Limb (tissue), 2 donors: ENCODE measurements around the gene TENT4A.

ENCODE experiments used
- DNase-seq, 2 donors: peaks; one replicate each; pipeline ENCODE4 v3.0.0-alpha.2; 2016; ENCODE audit errors: extremely low spot score in 2 of 2

The TENT4A gene

DNA sequence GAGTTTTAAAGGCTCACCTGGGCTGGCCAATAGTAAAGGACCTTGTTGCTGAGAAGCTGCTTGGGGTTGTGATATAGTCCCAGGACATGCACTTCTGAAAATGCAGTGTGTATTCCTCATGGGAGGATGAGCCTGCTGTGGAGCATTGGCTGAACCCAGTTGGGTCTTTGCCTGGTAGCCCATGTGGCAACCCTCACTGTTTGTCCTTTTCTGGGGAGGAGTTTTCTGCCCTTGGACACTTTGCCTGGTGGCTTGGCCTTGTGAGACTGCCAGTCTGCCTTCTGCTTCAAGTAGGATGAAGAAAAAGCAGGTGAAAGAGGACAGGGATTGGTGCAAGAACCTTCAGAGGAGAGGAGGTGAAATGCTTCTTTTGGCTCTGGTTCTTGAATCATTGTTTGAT is 4.0 kb downstream of the TENT4A start:
- no peak for DNase-seq

DNA sequence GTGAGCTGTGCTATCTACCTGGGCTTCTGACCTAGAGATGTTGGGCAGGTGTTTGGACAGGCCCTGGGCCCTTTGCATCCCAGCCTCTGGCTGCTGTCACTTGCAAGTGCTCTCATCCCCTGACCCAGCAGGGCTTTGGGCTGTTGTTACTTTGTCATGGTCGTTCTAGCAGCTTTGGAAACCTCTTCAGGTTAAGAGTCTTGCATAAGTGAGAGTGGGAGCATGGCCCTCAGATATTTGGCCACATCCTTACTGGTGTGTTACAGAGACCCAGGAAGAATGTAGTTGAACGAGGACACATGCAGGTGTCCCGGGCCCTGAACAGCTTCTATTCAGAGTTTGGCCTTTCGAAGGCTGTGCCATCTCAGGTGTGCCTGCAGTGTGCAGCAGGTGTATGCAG is 4.5 kb downstream of the TENT4A start:
- no peak for DNase-seq

DNA sequence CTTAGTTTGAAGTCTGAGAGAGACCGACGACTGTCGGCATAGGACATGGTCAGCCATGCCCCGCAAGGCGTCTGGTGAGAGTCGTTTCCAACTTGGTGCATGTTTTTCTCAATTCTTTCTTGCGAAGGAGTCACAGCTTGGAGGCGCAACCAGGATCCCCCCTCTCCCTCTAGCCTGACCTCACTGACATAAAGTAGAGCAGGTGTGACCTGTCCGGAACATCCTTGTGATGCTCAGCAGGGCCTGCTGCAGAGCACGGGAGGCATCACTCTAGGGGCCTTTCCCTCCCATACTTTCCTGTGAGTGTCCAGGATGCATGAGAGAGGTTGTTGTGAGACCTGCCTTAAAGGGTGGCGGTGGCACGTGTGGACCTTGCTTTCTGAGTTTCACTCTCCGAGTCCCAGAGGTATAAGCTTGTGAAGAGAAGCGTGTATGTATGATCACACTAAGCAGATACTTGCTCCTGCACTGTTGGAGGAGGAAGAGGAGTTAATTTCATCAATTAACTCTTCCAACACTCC is 5.0 kb downstream of the TENT4A start:
- no peak for DNase-seq

DNA sequence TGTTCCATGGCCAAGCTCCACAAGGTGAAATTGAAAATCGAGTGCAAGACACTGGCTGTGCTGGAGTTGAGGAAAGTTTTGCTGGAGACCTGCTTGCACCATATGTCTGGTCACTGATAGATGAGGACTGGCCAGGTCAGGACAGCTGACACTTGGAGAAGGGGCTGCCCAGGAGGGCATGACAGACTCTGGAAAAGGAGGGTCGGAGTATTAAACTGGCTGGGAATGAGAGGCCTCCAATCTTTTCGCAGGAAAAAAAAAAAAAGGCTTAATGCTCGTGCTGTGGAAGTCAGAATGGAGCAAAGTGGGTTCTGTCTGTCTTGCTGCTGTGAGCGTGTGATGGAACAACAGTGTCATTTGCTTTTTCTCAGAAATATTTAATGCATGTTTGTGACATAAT is 5.5 kb downstream of the TENT4A start:
- no peak for DNase-seq

DNA sequence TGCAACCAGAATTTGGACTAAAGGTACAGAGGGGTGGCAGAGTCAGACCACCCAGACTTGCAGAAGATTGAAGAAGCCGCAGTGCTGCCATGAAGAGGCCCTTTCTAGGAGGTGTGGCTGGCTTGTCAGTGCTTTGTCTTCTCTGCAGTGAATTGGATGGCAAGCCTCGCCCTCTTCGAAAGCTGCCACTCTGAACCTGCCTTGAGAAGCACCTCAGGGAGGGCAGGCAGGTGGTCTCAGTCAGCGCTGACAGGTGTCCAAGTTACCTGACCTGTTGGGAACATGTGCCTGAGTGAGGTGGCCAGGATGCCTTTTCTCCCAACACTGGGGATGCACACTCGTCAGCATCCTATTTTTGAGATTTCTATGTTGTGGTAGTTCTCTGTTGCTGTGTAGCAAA is 6.2 kb downstream of the TENT4A start:
- DNase-seq, result no peak

DNA sequence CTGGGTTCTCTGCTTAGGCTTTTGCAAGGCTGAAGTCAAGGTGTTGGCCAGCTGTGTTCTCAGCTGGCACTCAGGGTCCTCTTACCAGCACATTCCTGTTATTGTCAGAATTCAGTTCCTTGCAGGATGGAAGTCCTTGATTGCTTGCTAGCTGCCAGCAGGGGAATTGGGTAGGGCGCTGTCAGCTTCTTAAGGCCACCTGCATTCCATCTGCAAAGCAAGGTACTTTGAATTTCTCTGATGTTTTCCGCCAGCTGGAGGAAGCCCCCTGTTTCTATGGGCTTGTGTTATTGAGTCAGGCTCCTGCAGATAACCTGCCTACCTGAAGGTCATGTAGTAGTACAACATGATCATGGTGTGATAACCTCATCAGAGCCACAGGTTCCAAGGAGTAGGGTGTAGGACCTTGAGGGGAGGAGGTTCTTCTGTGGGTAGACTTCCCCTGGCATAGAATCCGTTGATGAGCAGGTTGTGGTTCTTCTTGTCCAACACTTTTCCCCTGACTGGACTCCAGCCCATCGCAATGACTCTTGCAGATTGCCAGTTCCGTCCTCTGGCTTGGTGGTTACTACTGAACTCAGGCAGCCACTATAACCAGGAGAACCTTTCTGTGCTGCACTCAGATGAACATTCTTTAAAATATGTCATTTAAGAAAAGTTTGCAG is 6.8 kb downstream of the TENT4A start:
- DNase-seq, result no peak

DNA sequence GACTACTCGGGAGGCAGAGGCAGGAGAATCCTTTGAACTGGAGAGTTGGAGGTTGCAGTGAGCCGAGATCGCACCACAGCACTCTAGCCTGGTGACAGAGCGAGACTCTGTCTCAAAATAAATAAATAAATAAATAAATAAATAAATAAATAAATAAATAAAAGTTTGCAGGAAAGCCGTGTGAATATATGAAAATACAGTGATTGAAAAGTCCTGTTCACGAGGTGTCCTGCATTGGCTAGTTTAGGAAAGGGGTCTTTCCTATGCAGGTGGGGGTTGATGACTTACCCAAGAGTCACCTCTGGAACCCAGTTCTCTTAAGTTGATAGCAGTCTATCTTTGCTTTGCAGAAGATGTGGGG is 7.3 kb downstream of the TENT4A start:
- DNase-seq, result no peak

DNA sequence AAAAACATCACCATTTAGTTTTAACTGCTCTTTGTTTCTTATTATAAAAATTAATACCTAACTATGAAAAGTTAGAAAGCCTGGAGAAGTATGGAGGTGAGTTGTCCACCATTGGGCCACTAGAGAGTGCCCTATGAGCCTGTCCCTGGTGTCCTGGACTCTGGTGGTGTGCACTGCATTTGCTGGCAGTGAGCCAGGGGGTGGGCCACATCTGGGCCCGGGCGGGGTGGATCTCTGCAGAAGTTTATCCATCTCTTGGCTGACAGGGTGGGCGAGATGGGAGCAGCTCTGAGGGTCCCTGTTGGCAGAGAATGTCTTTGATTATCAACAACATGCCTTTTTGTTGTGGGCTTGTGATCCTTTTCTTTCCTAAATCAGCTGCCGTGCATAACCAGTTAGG is 8.2 kb downstream of the TENT4A start:
- no peak for DNase-seq

DNA sequence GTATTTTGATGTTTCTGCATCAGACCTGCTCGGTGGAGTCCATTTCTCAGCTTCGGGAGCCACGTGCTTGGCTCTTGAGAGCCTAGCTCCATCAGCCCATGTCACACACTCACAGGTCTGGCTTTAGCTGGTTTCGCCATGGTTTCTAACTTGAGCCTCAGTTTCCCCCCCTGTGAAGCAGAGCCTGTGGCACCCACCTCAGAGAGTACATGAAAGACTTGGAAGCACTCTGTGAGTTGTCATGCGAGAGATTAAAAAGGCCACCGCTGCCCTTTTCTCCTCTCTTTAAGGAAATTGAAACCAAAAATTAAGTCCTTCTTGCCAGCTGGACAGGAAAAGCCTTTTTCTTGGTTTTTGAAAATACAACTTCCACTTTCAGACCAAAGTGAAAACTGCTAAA is 8.8 kb downstream of the TENT4A start:
- no peak for DNase-seq

DNA sequence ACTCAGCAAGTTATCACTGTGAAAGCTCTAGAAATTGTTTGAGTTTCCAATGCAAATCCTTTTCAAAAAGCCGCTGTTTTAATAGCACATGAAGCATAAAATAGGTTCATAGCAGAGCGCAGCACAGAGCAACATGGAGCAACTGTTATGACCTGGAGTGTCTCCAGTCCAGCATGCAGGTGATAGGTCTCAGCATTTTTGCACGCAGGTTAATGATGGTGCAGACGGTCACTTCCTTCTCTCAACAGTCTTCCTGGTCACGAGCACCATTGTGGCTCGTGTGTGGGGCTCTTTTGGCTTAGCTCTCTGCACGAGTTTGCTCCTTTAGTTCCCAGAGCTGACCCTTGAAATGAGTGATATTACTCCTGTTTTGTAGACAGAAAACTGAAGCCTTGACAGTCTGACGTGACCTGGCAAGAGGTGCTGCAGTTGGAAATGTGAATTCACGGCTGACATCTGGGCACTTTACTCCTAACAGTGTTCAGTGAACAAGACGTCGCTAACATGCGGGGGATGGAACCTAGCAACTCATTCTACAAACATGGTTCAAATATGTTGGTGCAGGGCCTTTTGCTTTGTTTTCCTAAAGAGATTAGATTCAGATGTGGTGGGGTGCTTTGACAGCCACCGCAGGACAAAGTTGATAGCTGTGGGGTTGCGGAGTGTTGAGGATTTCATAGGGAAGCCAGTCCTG is 10.0 kb downstream of the TENT4A start:
- DNase-seq, result no peak

DNA sequence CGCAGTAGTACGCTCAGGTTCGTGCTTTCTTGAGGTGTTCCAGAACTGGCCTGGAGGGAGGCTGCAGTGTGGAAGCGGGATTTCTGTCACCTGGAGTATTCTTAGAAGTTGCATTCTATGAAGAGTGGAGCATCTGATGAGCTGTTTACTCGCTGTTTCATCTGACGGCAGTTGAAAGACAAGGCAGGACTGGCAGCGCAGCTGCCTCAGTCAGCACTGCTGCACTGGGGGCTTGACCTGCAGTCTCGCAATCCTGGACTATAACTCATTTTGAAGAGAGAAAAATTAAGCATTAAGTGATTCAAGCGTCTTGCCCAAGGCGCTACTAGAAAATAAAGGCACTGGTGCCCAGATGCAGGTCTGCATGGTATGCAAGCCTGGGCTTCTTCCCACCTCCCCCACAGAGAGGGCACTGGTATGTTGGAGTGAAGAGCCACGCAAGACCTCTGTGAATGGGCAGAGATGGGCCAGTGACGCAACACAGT is 10.6 kb downstream of the TENT4A start:
- no peak for DNase-seq

DNA sequence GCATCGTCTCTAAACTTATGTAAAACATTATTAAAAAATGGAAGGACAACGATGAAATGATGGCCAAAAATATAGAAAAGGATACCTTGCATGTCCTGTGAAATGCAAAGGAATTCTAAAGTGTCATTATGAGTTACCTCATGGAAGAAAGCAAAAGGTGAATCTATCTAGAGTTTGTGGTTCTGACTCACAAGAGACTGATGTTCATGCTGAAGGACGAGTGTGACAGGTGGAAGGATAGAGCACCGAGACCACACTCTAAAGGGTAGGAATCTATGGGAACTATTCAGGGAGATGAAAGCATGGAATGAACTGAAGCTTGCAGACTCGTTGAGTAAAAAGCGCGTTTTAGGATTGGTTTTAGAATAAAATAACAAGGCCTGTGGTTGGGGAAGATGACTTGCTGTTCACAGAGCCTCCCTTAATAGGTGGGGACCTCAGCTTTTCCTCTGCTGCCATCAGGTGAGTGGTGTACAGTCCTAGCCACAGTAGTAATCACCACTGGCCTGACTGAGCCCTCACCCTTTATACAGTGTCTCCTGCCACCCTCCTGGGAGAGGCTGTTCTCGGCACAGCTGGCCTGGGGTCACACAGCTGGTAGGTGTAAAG is 11.2 kb downstream of the TENT4A start:
- DNase-seq, result no peak

DNA sequence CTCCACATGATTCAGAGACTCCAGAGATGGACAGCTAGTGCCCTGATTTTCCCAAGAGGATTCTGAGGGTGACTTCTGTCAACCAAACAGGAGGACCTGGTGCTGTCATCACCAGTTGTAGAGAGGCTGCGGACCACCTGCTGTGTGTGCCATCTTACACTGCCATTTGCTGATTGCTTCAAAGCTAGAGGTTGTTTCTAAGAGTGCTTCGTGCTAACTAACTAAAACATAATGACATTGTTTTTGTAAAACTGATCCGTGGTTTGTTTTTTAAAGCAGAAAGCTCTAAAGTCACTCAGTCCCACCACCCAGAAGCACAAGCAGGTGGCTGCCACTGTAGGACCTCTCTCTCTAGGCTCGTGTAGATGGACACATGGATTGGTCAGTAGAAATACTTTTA is 12.2 kb downstream of the TENT4A start:
- DNase-seq, result no peak

DNA sequence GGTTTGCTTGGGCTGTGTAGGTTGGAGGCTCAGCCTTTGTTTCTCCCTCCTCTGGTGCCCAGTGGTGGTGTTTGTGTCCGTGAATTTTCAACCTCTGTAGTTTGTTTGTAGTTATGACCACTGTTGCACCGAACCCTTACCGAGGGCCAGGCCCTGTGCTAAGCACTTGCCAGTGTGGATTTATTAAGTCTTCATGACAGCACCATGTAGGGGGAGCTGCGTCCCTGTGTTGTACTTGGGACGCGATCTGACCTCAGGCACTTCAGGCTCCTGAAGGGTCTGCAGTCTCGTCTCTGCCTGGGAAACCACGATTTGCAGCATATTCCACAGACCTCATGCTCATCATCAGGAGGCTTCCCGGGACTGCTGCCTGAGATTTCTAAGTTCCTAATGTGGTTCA is 12.8 kb downstream of the TENT4A start:
- DNase-seq, result no peak

DNA sequence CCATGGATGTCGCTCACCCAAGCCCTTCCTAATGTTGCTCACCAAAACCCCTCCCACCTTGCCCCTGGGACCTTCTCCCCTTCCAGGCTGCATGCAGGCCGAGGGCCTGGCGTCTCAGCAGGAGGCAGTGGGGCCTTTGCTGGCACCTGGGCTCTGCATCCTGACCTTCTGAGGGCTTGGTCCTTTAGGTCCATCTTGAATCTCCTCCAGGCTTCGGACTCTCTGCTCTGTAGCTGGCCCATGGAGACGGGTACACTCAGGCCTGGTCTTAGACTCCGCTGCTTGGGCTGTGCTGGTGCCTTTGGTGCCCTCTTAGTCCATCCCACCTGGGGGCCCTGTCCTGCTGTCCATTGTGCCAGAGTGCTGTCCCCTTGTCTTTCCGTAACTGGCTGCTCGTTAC is 14.0 kb downstream of the TENT4A start:
- no peak for DNase-seq

DNA sequence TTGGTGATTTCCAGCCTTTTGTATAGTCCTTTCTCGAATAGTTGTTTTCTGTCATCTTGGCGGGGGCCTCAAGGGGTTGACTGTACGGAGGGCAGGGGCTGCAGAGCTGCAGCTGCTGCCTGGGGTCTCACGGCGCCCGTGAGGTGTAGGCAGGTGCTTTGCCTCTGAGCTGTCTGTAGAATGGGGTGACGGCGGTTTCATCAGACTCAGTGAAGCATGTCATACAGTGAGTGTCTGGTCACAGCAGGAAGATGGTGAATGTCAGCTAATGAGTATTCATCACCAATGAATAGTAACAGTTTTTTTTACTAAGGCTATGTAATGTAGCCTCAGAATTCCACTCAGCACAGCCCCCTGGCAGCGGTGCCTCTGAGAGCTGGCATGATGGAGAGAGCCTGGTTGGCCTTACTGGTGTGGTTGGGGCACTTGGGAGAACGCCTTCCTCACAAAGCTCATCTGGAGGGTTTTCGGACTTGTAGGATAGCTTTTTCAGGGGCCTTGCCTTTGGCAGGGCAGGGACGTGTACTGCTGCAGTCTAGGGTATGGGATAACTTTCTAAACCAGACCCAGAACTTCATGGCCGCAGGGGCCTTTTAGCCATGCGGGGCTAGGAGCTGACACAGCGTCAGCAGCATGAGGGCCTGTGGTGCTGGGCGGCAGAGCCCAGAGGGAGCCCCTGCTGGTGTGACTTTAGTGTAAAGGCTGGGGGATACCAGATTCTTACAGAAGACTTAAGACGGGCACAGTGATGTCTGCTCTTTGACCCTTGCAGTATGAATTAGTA is 15.0 kb downstream of the TENT4A start:
- DNase-seq, result no peak

DNA sequence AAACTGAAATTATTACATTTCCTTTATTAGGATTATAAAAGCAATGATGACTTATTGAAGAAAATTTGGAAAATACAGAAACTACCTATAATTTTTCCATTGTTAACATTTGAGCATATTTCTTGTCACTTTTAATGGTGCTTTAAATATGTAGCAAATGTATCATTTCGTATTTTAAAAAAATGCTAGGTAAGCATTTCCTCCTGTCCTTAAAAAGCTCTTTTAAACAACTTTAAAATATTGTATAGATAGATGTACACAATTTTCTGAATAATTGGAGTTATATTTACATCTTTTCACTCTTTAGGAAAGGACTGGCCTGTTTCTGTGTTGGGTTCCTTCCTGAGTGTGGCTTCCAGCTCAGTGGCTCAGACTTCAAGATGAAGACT is 15.6 kb downstream of the TENT4A start:
- DNase-seq, result no peak

DNA sequence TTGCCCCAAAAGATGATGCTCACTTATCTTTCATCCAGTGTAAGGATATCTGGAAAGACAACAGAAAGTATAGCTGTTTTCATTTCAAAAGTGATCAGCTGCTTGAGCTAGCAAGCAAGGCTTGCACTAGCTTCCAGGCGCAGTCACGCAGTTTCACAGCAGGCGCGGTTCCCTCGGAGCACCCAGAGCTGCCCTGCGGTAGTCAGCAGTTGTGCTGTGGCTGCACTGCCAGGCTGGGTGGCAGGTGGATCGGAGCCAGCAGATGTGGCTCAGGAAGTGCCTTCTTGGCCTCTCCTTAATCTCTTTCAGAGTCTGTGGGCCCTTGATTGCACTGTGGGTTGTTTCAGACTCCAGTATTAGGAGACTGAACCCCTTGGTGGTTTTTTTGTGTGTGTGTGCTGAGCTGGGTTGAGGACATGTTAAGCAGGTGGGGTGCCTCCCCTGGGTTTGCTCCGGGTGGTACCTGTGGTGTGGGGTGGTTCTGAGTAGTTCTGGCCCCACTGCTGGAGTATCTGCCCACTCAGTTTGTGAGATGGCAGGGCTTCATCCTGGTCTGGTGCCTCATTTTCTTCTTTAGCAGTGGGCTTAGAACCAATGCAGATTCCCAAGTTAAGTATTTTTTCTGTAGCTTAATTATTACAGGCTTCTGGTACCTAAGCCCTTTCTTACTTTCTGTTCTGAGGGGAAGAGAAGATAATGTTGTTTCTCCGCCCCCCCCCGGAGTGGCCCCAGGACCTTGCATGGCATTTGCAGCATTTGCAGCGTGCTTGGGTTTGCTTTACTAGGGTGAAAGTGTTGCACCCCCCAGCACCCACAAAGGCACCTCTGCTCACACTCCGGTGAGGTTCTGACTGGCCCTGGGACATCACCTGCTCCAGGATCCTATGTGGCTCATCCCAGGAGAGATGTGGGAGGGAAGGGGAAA is 16.4 kb downstream of the TENT4A start:
- DNase-seq, result no peak

DNA sequence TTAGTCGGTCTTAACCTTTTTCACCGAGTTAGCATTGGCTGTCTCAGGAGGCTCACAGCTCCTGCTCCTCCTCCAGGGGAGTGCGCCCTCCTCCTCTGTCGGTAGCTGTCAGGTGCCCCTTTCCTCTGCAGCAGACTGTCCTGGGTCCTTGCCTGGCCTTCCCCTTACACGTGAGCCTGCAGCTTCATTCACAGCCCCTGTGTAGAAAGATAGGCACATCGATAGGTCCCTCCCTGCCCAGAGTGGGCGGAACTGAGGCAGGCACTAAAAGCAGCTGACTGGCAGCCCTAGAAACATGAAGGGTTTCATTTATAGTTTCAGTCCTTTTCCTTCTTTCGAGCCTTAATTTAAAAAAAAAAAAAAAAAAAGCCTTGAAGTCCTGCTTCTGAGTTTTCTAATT is 17.2 kb downstream of the TENT4A start:
- DNase-seq, result no peak

DNA sequence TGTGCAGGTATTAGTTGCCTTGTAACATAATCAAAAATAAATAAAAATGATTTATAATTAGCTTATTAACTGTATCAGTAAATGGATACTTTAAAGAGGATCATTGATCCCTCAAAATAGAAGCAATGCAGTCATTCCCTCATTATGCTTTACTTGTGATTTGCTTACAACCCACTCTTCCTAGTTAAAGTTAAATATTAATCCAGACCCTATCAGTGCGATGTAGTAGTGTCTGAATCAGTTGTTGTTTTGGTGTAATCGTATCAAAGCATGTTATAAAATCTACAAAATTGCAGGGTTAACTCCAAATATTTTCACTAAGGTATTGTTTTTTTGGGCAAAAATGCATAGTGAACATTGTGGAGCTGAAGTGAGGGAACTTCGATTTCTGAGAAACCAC is 17.6 kb downstream of the TENT4A start:
- no peak for DNase-seq
